Heart left ventricle (tissue), 16 donors: ENCODE results near the gene DNM3. TPM values are rescaled to one million over a fixed set of nuclear protein-coding genes. Genes with fewer than 3 reads are reported as not detected.

ENCODE experiments used
- ATAC-seq, 4 donors: fragments of 200-7000 bp; cut with Tn5 transposase; one replicate each; pipeline ENCODE4 v1.9.1; 2020 to 2022; ENCODE audit warnings: moderate library complexity in 4 of 4, mild to moderate bottlenecking in 3 of 4, moderate number of reproducible peaks in 1 of 4
- DNase-seq, 5 donors: peaks; one replicate each; pipeline ENCODE4 v3.0.0-alpha.2; 2020
- H3K27ac ChIP-seq, 12 donors: fragments of 200-600 bp; sonication (generic) in 4 of 12; one replicate each; pipeline versions ENCODE4 v1.5.0 to v1.8.0; 2016 to 2022; ENCODE audit warnings: mild to moderate bottlenecking in 2 of 12
- H3K27me3 ChIP-seq, 9 donors: fragments of 200-600 bp; sonication (generic) in 2 of 9; one replicate each; pipeline versions ENCODE4 v1.5.1 to v1.8.0; 2016 to 2022; ENCODE audit warnings: mild to moderate bottlenecking in 3 of 9
- H3K36me3 ChIP-seq, 9 donors: fragments of 200-600 bp; sonication (generic) in 2 of 9; one replicate each; pipeline versions ENCODE4 v1.5.0 to v1.8.0; 2018 to 2022; ENCODE audit warnings: mild to moderate bottlenecking in 2 of 9
- H3K4me1 ChIP-seq, 12 donors: fragments of 200-600 bp; sonication (generic) in 4 of 12; one replicate each; pipeline versions ENCODE4 v1.5.0 to v1.8.0; 2016 to 2022; ENCODE audit warnings: mild to moderate bottlenecking in 3 of 12
- H3K4me3 ChIP-seq, 12 donors: fragments of 200-600 bp; sonication (generic) in 4 of 12; one replicate each; pipeline versions ENCODE4 v1.5.0 to v1.8.0; 2017 to 2022; ENCODE audit warnings: mild to moderate bottlenecking in 9 of 12, moderate library complexity in 4 of 12
- H3K9me3 ChIP-seq, 12 donors: fragments of 200-600 bp; sonication (generic) in 4 of 12; one replicate each; pipeline versions ENCODE4 v1.5.0 to v1.8.0; 2016 to 2022; ENCODE audit warnings: mild to moderate bottlenecking in 1 of 12
- POLR2A ChIP-seq, 2 donors: fragments of 450-650 bp; IDR thresholded peaks; one replicate each; pipeline ENCODE4 v1.6.1; 2017; ENCODE audit warnings: antibody characterized with exemption in 2 of 2, mild to moderate bottlenecking in 2 of 2, moderate library complexity in 2 of 2
- WGBS, 4 donors: extraction: QIAGEN DNeasy Blood & Tissue Kit in 2 of 4; methylation state at CpG; one replicate each; pipeline versions ENCODE4 v1.1.5 to v1.1.7; 2013 to 2018; 5-methylcytosine and 5-hydroxymethylcytosine counted together
- intact Hi-C, 10 donors: fragments of 100-400 bp; cut with DNase I; formaldehyde crosslinking; loops; one replicate each; pipeline versions ENCODE4 v1.11.1 to v1.14.2; 2022
- polyA plus RNA-seq, 2 donors: library from polyadenylated mRNA; stranded (reverse); fragments of 200-250 nt; gene quantifications; one replicate each; pipeline ENCODE4 v1.2.3, GENCODE V29; 2013
- total RNA-seq, 9 donors: library from RNA; depleted of rRNA in 2 of 9; stranded (reverse); fragments of >200 nt in 2 of 9; fragmentation: NEBNext Ultra II Directional in 3 of 9; extraction: Animal tissue kit (Norgen Biotek cat#: 25700) in 3 of 9; gene quantifications; one replicate each; pipeline versions ENCODE4 v1.1.0 to v1.2.4, GENCODE V29; 2016 to 2023
- TF ChIP-seq, protein P1 (sequence below), 12 donors: fragments of 200-600 bp; sonication (generic) in 4 of 12; IDR thresholded peaks; one replicate each; pipeline versions ENCODE4 v1.5.0 to v1.8.0; 2018 to 2022; ENCODE audit warnings: antibody characterized with exemption in 12 of 12, mild to moderate bottlenecking in 5 of 12
- donor health status: ischemic (EF 13 %, LVEDD 7.1; RV severe dilation, severe dysfunction).
- donor health status: healthy with polysubstance abuse.
- donor health status: DM: no; HTN: yes; CAD: no.
- donor health status: DM: no; HTN: no; CAD: no.
- donor health status: ischemic (EF 25% LVEDD 6.9; RV normal size, moderate dysfunction).
- donor health status: ischemic (EF 25% LVEDD 5.7; RV mildly dilated, moderate dysfunction).
- donor health status: healthy.
- donor health status: DM: yes; HTN: yes; CAD: no.
- donor health status: ischemic (EF 35%, LVEDD 5.7; RV mildly dilated, moderate dysfunction).
- donor health status: nonischemic (EF 11% LVEDD 7.7; RV severe dilation, severe dysfunction).
- donor health status: DM: yes; HTN: yes; CAD: no.
- donor health status: PGD.
- donor health status: ischemic (EF 29% LVEDD 5.4; RV normal size, mild dysfunction).
- donor health status: nonischemic (EF 23%, LVEDD 6.1; RV moderate dilation, normal function).

The DNM3 gene
- total and polyA plus RNA-seq, 11 donors = 0.44 to 3.9 (median 1.9) TPM

DNA sequence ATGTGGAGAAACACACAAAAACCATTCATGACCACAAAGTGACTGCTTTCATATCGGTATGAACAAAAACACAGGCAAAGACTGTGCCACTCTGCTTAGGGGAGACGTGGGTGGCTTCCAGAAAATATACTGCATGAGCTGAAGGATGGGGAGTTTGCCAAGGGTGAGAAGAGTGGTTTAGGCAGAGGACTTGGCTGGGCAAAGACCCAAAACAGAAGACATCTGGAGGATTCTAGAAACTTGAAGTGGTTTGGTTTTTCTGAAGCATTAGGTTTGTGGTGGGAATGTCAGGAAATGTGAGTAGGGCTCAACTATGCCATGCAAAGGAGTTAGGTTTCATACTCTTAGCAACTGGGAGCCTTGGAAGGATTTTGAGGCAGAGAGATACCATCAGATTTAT lies 26.6 kb upstream of the DNM3 start:
- intact Hi-C loops = no loop called here
- WGBS, 4 donors = 73 to 84% (median 75%) methylated on average over 2 of the region's 2 CpGs
- no peak for ATAC-seq

DNA sequence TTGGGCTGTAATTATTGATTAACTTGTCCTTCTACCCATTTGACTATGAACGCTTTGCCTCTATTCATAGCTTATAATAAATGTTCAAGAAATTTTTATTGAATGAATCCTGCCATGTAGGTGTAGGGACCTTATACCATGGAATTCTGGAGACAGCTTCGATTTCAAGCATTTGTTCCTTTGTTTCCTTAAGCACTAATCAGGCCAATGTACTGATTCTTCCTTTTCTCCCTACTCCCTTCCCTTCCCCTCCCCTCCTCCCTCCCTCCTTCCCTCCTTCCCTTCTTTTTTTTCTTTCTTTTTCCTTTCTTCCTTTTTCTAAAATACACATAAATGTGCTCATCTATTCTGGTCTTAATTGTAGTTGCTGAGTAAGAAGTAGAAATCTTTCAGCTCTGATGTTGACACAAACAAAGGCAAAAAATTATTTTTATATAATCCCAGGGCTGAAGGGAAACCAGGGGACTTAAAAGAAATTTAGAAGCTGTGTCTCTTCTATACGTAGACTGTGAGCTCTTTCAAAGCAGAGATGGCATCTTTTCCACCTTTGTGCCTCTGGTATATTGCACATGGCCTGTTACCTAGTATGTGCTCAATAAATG lies 24.9 kb upstream of the DNM3 start:
- ATAC-seq (no peak), DNase-seq (no peak)
- intact Hi-C loops = no loop called here
- peaks cover 0 to 10% (median 0%) of the 10 kb centered on the region in 12 donors for H3K4me1 ChIP-seq
- H3K4me3 ChIP-seq = no peak overlapping the region
- no peaks in the 10 kb centered on the region for H3K9me3 ChIP-seq
- TF ChIP-seq, protein P1, sequence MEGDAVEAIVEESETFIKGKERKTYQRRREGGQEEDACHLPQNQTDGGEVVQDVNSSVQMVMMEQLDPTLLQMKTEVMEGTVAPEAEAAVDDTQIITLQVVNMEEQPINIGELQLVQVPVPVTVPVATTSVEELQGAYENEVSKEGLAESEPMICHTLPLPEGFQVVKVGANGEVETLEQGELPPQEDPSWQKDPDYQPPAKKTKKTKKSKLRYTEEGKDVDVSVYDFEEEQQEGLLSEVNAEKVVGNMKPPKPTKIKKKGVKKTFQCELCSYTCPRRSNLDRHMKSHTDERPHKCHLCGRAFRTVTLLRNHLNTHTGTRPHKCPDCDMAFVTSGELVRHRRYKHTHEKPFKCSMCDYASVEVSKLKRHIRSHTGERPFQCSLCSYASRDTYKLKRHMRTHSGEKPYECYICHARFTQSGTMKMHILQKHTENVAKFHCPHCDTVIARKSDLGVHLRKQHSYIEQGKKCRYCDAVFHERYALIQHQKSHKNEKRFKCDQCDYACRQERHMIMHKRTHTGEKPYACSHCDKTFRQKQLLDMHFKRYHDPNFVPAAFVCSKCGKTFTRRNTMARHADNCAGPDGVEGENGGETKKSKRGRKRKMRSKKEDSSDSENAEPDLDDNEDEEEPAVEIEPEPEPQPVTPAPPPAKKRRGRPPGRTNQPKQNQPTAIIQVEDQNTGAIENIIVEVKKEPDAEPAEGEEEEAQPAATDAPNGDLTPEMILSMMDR (IDR thresholded peaks at IDR 0.05) = no peak
- no peak for TF ChIP-seq POLR2A (IDR thresholded peaks at IDR 0.05)
- no peak overlapping the region for H3K27ac ChIP-seq
- no peaks in the 10 kb centered on the region for H3K36me3 ChIP-seq
- H3K27me3 ChIP-seq = no peaks in the 10 kb centered on the region
- 84 to 88% (median 86%) methylated on average over 3 of the region's 3 CpGs for WGBS, 4 donors

More for the DNA sequence above, 26.6 kb upstream of the DNM3 start:
- TF ChIP-seq POLR2A (IDR thresholded peaks at IDR 0.05) = no peak
- TF ChIP-seq, protein P1 (IDR thresholded peaks at IDR 0.05) = no peak
- no peak overlapping the region for H3K4me3 ChIP-seq
- no peaks in the 10 kb centered on the region for H3K36me3 ChIP-seq
- no peak overlapping the region for H3K27ac ChIP-seq
- H3K4me1 ChIP-seq = peaks cover 0 to 10% (median 0%) of the 10 kb centered on the region in 12 donors
- no peaks in the 10 kb centered on the region for H3K27me3 ChIP-seq
- no peak for DNase-seq
- no peaks in the 10 kb centered on the region for H3K9me3 ChIP-seq

DNA sequence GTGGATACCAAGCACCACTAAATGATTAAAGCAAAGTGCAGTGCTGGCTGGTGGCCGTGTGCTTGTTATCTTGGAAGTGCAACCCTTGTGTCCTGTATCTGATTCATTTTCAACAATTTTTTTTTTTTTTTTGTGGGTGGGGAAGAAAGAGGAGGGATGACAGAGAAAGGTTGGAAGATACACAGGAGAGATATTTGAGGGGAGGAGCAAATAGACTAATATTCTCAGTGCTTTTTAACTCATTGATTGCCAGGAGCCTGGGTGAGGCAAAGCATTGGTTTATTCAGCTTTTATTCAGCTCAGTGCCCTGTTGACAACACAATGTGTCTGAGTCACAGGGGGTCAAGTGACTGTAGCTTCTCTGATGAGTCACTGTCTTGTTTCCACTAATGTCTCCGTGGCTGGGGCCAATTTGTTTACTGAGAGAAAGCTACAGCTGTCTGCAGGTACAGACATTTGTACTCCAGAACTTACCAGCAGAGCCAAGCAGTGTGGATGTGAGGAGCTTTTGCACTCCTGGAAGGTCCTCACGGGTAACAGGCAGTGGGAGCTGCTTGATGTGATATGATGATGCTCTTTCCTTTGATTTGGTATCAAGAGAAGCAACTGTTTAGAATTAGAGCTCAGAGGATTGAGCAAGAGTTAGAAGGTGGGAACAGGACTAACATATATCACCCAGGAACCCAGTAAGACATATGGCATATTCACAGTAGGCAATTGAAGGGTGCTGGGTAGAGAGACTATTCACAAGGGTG lies 23.6 kb upstream of the DNM3 start:
- H3K4me3 ChIP-seq = no peak overlapping the region
- peaks cover 0 to 10% (median 0%) of the 10 kb centered on the region in 12 donors for H3K4me1 ChIP-seq
- H3K36me3 ChIP-seq = no peaks in the 10 kb centered on the region
- 18 to 38% (median 30%) methylated on average over 3 of the region's 3 CpGs for WGBS, 4 donors
- ATAC-seq = peak in 1 of 4 donors; percentile 31
- no peak overlapping the region for H3K27ac ChIP-seq
- no peaks in the 10 kb centered on the region for H3K27me3 ChIP-seq
- H3K9me3 ChIP-seq = no peaks in the 10 kb centered on the region
- DNase-seq = no peak
- intact Hi-C loops = no loop called here
- TF ChIP-seq, protein P1 (IDR thresholded peaks at IDR 0.05) = no peak
- TF ChIP-seq POLR2A (IDR thresholded peaks at IDR 0.05) = no peak

DNA sequence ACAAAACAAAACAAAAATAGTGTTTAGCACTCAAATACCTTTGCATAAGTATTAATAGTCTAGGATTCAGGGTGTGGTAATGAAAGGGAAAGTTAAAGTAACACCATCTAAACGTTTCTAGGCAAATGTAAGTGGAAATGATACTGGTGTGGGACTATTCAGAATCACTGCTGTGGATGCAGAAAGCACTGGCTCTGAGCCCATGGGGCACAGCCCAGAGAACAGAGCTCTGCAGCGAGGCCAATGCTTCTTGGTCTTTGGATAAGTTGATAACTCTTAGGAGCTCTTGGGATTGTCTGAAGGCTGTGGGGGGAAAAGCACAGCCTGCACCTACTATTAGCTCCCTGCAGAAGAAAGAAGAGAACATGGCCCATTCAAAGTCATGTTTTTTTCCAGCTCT lies 21.4 kb upstream of the DNM3 start:
- Histone ChIP-seq H3K27me3 (no peaks in the 10 kb centered on the region), H3K4me3 (no peak overlapping the region), H3K9me3 (no peaks in the 10 kb centered on the region), H3K27ac (no peak overlapping the region), H3K36me3 (no peaks in the 10 kb centered on the region), H3K4me1 (peaks cover 0 to 10% (median 0%) of the 10 kb centered on the region in 12 donors)
- intact Hi-C loops = no loop called here
- no peak for ATAC-seq
- TF ChIP-seq, protein P1 (IDR thresholded peaks at IDR 0.05) = no peak
- TF ChIP-seq POLR2A (IDR thresholded peaks at IDR 0.05) = no peak
- no peak for DNase-seq
- 51 to 65% (median 55%) methylated on average over 2 of the region's 2 CpGs for WGBS, 4 donors
